HUES48 (cell line): ENCODE results near the gene ALKAL2.

Source experiments
- H3K27ac ChIP-seq: one replicate; pipeline ENCODE4 v1.7.0; 2013; ENCODE audit warnings: low read depth, low read length, inconsistent platforms
- H3K27me3 ChIP-seq: 2 replicates; pipeline ENCODE4 v1.6.1; 2013; ENCODE audit warnings: mild to moderate bottlenecking, low read length; ENCODE audit not compliant: control insufficient read depth, insufficient read depth
- H3K36me3 ChIP-seq: 2 replicates; pipeline ENCODE4 v1.6.1; 2013; ENCODE audit warnings: low read length; ENCODE audit not compliant: control insufficient read depth, insufficient read depth
- H3K4me1 ChIP-seq: 2 replicates; pipeline ENCODE4 v1.6.1; 2013; ENCODE audit warnings: mild to moderate bottlenecking, low read length; ENCODE audit not compliant: control insufficient read depth, insufficient read depth
- H3K4me3 ChIP-seq: 2 replicates; pipeline ENCODE4 v1.5.1; 2013; ENCODE audit warnings: mild to moderate bottlenecking, low read depth, low read length
- H3K9ac ChIP-seq: 2 replicates; pipeline ENCODE4 v1.6.1; 2013; ENCODE audit warnings: mild to moderate bottlenecking, low read depth, low read length, moderate library complexity
- H3K9me3 ChIP-seq: 2 replicates; pipeline ENCODE4 v1.6.1; 2013; ENCODE audit warnings: low read length; ENCODE audit not compliant: control insufficient read depth, insufficient read depth

The ALKAL2 gene

DNA sequence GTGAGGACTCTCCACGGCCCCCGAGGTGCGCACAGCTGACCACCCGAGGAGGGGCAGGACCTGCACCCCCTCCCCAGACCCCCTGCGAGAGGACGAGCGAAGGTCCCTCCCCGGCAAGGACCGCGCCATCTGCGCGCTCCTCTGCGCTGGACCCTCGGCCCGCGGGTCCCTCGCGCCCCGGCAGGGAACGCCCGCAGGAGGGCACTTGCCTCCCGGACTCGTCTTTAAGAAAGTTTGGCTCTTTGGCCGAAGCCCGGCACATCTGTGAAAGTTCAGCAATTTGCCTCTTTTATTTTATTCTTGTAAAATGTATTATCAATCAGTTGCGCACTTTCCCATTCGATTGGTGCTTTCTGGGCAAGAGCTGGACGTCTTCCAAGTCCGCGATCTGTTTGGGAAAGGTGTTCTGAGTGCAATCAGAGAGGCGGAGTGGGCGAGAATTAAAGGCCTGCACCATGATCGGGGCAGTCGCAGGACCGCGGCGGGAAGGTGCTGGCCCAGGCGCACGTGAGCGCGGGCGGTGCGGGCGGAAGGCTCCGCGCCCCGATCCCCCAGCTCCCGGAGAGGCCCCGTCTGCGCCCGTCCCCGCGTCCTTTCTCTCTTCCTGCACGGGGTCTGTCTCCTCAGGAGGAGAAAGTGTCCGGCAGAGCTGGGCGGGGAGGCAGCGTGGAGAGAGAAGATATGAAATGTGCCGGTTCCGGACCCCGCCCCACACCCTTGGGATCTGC, 1.6 kb upstream of the ALKAL2 start:
- Histone ChIP-seq H3K4me3 (peak overlapping the region; percentile 66), H3K27me3 (peaks cover 72% of the 10 kb centered on the region), H3K9ac (no peak overlapping the region), H3K27ac (no peak overlapping the region), H3K9me3 (no peaks in the 10 kb centered on the region), H3K4me1 (peaks cover 23% of the 10 kb centered on the region), H3K36me3 (no peaks in the 10 kb centered on the region)

DNA sequence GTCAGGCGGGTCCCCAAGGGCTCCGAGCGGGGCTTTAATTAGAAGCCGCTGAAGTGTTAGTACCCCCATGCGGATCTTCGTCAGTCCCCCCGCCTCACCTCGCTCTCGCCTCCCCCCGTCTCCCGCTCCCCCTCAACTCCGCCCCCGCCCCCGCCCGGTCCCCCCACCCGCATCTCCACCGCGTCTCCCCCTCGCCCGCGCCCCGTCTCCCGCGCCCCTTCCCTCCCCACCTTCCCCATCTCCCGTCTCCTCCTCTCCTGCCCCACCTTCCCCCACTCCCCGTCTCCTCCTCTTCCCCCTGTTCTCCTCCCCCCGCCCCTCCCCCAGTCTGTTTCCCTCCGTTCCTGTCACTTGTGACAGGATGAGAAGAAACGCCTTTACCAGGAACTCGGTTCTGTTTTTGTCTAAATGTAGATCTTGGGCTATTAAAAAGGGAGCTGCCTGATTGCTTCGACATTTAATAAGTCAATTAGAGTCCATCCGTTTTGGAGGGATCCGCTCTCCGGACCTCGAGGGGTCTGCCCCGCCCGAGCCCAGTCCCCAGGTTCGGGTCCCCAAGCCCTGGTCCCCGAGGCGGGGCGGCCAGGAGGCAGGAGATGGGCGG, 969 bp upstream of the ALKAL2 start:
- Histone ChIP-seq H3K9me3 (no peaks in the 10 kb centered on the region), H3K4me3 (peak overlapping the region; percentile 66), H3K27ac (no peak overlapping the region), H3K36me3 (no peaks in the 10 kb centered on the region), H3K4me1 (peaks cover 30% of the 10 kb centered on the region), H3K27me3 (peaks cover 72% of the 10 kb centered on the region), H3K9ac (no peak overlapping the region; the same call in 1 of the 2 replicates)

DNA sequence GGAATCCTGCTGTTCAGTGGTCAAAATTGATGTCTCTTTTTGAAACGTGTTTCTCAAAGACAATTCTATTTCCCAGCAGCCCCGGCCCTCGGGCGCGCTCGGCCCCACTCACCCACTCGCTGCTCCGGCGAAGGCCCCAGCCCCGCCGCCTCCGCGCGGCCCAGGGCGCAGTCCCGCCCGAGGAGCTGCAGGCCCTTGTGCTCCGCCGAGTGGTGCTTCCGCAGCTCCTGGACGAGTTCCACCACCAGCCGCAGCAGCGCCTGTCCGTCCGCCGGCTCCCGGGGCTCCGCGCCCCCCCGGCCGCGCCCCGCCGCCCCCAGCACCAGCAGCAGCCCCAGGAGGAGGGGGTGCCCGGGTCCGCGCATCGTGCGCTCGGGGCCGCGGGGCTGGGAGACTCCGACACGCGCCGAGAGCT, 413 bp downstream of the ALKAL2 start:
- Histone ChIP-seq H3K4me1 (peaks cover 40% of the 10 kb centered on the region), H3K27me3 (peaks cover 69% of the 10 kb centered on the region), H3K4me3 (peak overlapping the region; percentile 56), H3K36me3 (peaks cover 3% of the 10 kb centered on the region; the same call in 1 of the 2 replicates), H3K27ac (no peak overlapping the region), H3K9me3 (no peaks in the 10 kb centered on the region), H3K9ac (no peak overlapping the region)

DNA sequence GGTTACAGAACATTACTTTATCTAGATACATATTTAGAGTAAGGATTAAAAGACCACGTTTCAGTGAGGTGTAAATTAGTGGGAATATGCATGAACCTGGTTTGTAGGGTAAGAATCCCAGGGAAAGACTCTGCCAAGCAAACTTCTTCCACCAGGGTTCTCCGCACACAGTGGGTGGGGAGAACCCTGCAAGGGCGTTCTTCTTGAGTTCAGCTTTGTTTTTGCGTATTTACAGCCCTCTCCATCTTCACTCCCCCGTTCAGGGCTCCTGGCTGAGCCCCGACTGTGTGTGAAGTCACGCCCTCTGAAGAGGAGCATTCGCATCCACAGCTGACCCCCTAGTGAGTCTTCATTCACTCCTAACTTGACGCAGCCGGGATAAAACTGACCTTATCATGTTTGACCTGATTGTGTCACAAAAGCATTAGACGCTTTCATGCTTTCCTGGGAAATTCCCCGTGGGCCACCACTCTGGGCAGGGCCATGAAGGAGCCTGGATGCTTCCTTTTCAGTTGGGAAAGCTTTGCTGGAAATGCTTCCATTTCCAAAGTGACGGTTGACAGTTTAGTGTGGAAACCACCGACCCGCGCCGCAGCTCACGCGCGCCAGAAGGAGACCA, 1.0 kb downstream of the ALKAL2 start:
- Histone ChIP-seq H3K4me1 (peaks cover 40% of the 10 kb centered on the region), H3K27me3 (peaks cover 64% of the 10 kb centered on the region), H3K9me3 (no peaks in the 10 kb centered on the region), H3K4me3 (peak overlapping the region; percentile 56), H3K36me3 (peaks cover 9% of the 10 kb centered on the region), H3K9ac (no peak overlapping the region), H3K27ac (no peak overlapping the region)

DNA sequence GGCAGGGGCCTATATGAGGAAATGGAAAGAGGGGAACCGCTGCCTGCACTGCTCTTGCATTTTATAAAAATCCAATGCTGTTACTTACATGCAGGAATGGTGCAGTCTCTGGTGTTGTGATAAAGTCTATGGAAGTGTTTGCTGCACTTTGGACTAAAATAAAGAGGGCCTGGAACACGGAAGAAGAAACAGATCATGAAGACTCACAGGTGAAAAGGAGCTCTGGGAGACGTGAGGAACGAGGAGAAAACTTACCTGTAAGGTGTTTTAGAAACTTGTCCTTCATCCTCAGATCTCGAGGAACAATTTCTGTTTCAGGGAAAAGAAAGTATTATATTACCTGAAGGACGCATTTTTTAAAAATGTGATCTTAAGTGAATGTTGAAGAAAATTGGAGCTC, 1.9 kb downstream of the ALKAL2 start:
- Histone ChIP-seq H3K9me3 (no peaks in the 10 kb centered on the region), H3K4me3 (peak overlapping the region; percentile 42), H3K4me1 (peaks cover 40% of the 10 kb centered on the region), H3K27ac (peak overlapping the region; percentile 67), H3K36me3 (peaks cover 17% of the 10 kb centered on the region), H3K27me3 (peaks cover 56% of the 10 kb centered on the region), H3K9ac (0 out of 2 replicates have a peak overlapping the region, but pooled peaks have one; percentile 5)

DNA sequence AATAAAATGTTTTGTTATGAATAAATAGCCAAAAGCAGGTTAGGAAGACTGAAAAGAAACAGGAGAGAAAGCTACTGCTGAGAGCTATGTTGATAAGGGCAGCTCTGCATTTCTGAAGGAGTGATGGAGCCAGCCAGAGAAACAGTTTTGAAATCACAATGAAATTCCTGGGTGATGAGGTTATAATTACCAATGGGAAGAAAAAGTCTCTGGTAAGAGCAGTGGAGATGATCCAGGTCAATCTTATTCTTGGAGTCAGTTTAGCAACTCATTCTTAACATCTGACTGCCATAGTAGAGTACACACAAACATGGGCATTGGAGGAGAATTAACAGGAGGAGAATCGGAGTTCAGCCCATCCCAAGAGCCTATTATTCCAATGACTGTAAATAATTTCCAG, 2.4 kb downstream of the ALKAL2 start:
- H3K9me3 ChIP-seq, result no peaks in the 10 kb centered on the region
- peak overlapping the region; percentile 35; the same call in 1 of the 2 replicates for H3K9ac ChIP-seq
- peak overlapping the region; percentile 42 for H3K4me3 ChIP-seq
- H3K4me1 ChIP-seq, result peaks cover 40% of the 10 kb centered on the region
- H3K27me3 ChIP-seq, result peaks cover 51% of the 10 kb centered on the region
- peaks cover 22% of the 10 kb centered on the region for H3K36me3 ChIP-seq
- peak overlapping the region; percentile 84 for H3K27ac ChIP-seq

DNA sequence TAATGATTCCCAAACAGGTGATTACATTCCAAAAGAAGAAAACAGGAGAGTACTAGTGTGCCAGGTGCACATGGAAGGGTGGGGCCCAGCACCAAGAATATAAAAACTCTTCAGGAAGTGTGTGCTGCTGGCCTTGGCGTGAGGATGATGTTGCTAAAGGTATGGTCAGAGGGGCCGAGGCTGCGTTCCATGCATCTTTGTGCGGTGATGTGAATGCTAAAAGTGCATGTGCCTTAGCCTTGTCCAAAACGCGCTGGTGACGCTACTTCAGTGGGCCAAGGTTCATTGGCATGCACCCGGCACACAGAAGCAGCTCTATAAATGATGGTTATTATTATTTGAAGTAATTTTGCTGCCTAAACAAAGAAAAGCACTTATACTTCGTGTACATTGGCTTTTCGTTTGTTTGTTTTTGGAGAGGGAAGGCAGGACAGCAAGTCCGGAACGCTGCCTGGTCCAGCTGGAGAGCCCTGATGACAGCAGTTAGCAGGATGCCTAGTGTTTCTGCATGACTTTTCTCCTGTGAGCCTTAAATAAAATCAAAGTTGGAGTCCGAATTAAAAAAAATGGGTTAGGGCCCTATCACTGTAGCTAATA, 2.9 kb downstream of the ALKAL2 start:
- H3K9me3 ChIP-seq, result no peaks in the 10 kb centered on the region
- peak overlapping the region; percentile 84 for H3K27ac ChIP-seq
- H3K4me3 ChIP-seq, result peak overlapping the region; percentile 42; the same call in 1 of the 2 replicates
- peaks cover 27% of the 10 kb centered on the region for H3K36me3 ChIP-seq
- peaks cover 46% of the 10 kb centered on the region for H3K27me3 ChIP-seq
- H3K9ac ChIP-seq, result peak overlapping the region; percentile 35; the same call in 1 of the 2 replicates
- H3K4me1 ChIP-seq, result peaks cover 40% of the 10 kb centered on the region

DNA sequence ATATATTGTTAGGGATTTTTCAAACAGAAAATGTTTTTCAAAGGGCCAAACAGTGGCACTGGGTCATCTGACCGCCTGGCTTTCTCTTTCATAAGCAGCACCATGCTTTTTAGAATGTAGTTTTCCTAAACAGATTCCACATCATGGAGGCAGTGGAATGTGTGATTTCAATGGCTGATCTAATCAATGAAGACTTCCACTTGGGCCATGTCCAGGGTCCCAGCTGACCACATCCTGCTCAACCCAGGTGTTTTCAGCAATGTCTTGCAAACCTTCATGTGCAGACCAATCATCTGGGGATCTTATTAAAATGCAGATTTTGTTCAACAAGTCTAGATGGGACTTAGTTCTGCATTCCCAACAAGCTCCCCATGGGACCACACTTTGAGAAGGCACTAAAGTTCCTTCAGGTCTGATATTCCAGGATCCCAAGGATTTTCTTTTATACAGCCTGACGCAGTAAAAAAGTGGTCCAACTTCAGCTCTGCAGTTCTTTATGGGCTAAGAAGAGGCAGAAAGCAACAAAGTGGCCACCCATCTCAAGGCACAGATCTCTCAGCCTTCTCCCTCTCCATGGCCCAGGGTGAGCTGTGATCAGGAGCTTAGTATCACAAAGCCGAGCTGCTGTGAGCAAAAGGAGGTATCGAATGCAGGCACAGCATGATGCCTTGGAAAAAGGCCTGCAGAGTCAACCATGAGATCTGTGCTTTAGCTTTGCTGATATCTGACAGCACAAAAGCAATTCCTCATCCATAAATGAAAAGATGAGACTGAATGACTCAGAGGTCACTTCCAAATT, 3.7 kb downstream of the ALKAL2 start:
- Histone ChIP-seq H3K4me1 (peaks cover 40% of the 10 kb centered on the region), H3K4me3 (0 out of 2 replicates have a peak overlapping the region, but pooled peaks have one; percentile 9), H3K27ac (peak overlapping the region; percentile 81), H3K9ac (no peak overlapping the region), H3K36me3 (peaks cover 35% of the 10 kb centered on the region), H3K9me3 (no peaks in the 10 kb centered on the region), H3K27me3 (peaks cover 38% of the 10 kb centered on the region)

DNA sequence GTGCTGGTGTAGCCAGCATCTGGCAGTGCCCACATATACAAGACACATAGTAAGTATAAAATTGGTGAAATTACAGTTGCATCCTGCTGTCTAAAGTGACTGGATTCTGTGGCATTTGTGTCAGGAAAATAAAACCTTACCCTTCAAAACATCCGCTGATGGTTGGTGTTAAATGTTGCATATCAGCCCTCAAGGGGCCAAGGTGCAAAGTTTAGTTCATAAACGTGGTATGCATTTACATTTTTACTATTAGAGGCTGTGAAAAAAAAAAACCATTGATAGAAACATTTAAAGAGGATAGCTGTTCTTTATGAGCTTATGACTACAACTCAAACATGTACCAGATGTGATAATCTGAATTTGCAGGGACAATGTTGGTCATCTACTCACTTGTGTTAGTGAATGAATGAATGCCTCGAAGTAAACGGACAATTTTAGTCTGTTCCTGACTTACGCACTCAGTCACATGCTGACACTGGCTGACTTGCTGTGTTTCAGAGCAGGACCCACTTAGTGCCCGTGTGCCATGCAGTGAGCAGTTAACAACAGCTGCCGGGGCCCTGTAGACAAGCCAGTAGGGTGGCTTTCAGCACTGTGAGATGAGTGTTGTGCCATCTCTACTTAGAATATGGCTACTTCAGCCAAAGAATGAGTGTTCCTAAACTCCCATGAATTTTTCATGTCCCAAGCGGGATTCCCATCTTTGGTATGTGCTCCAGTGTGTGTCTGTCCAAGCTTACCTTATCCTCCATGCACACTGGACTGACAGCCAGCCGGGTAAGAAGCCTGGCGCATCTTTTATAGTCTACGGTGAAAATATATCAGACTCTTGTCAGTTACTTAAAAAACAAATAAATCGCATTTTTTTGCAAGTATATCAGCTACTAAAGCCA, 5.3 kb downstream of the ALKAL2 start:
- peaks cover 40% of the 10 kb centered on the region for H3K4me1 ChIP-seq
- H3K27me3 ChIP-seq, result peaks cover 28% of the 10 kb centered on the region
- peaks cover 51% of the 10 kb centered on the region for H3K36me3 ChIP-seq

More for the DNA sequence above, 5.3 kb downstream of the ALKAL2 start:
- no peak overlapping the region for H3K9ac ChIP-seq
- H3K9me3 ChIP-seq, result no peaks in the 10 kb centered on the region
- H3K4me3 ChIP-seq, result no peak overlapping the region
- H3K27ac ChIP-seq, result no peak overlapping the region
